GM23248 (cell line): ENCODE measurements around the gene MCEMP1. TPM values are rescaled to one million over a fixed set of nuclear protein-coding genes. Genes with fewer than 3 reads are reported as not detected.

Experiments used
- DNase-seq: peaks from one replicate; pipeline ENCODE4 v3.0.0-alpha.2; 2015
- H2AFZ ChIP-seq: fragments of 200-600 bp; sonication (generic); 2 replicates; pipeline ENCODE4 v1.6.1; 2016; ENCODE audit warnings: antibody characterized with exemption
- H3F3A ChIP-seq: fragments of 200-600 bp; sonication (generic); 2 replicates; pipeline ENCODE4 v1.6.1; 2016; ENCODE audit warnings: mild to moderate bottlenecking, antibody characterized with exemption, mixed run types; ENCODE audit not compliant: insufficient read depth
- H3K27ac ChIP-seq: fragments of 200-600 bp; sonication (generic); 2 replicates; pipeline ENCODE4 v1.5.1; 2016; ENCODE audit warnings: mild to moderate bottlenecking
- H3K27me3 ChIP-seq: fragments of 200-600 bp; sonication (generic); replicated peaks from 2 replicates; pipeline ENCODE4 v1.6.1; 2016; ENCODE audit warnings: mild to moderate bottlenecking; ENCODE audit not compliant: insufficient read depth
- H3K36me3 ChIP-seq: fragments of 200-600 bp; sonication (generic); 2 replicates; pipeline ENCODE4 v1.6.1; 2016; ENCODE audit warnings: low read depth, mild to moderate bottlenecking
- H3K4me1 ChIP-seq: fragments of 200-600 bp; sonication (generic); 2 replicates; pipeline ENCODE4 v1.6.1; 2016; ENCODE audit warnings: mild to moderate bottlenecking; ENCODE audit not compliant: insufficient read depth
- H3K4me2 ChIP-seq: fragments of 200-600 bp; sonication (generic); one replicate; pipeline ENCODE4 v1.6.1; 2016; ENCODE audit warnings: mild to moderate bottlenecking; ENCODE audit not compliant: unreplicated experiment
- H3K4me3 ChIP-seq: fragments of 200-600 bp; sonication (generic); 2 replicates; pipeline ENCODE4 v1.5.1; 2016; ENCODE audit warnings: mild to moderate bottlenecking
- H3K79me2 ChIP-seq: fragments of 200-600 bp; sonication (generic); 2 replicates; pipeline ENCODE4 v1.6.1; 2016; ENCODE audit warnings: mild to moderate bottlenecking; ENCODE audit not compliant: insufficient read depth
- H3K9ac ChIP-seq: fragments of 200-600 bp; sonication (generic); 2 replicates; pipeline ENCODE4 v1.6.1; 2016; ENCODE audit warnings: mild to moderate bottlenecking
- H3K9me2 ChIP-seq: fragments of 200-600 bp; sonication (generic); 2 replicates; pipeline ENCODE4 v1.6.1; 2016; ENCODE audit warnings: mixed run types, mild to moderate bottlenecking, moderate library complexity; ENCODE audit not compliant: insufficient read depth
- H3K9me3 ChIP-seq: fragments of 200-600 bp; sonication (generic); one replicate; pipeline ENCODE4 v1.6.1; 2017; ENCODE audit warnings: low read depth
- H4K20me1 ChIP-seq: fragments of 200-600 bp; sonication (generic); 2 replicates; pipeline ENCODE4 v1.6.0; 2016; ENCODE audit not compliant: insufficient read depth
- EZH2 ChIP-seq: fragments of 200-600 bp; sonication (generic); IDR thresholded peaks from 2 replicates; pipeline ENCODE4 v1.6.1; 2018; ENCODE audit warnings: antibody characterized with exemption, mild to moderate bottlenecking; ENCODE audit not compliant: insufficient read depth, poor library complexity, severe bottlenecking
- EZH2phosphoT487 ChIP-seq: fragments of 200-600 bp; sonication (generic); IDR thresholded peaks from 2 replicates; pipeline ENCODE4 v1.6.1; 2018; ENCODE audit warnings: antibody characterized with exemption, moderate library complexity, mild to moderate bottlenecking, low read depth; ENCODE audit not compliant: insufficient read depth
- WGBS, 2 experiments: methylation state at CpG; one replicate each; pipeline ENCODE4 v1.1.6; 2015 to 2017; ENCODE audit warnings: low lambda C conversion rate in 2 of 2, low coverage in 1 of 2; ENCODE audit errors: missing lambda C conversion rate in 2 of 2; 5-methylcytosine and 5-hydroxymethylcytosine counted together
- in situ Hi-C: fragments of 300-500 bp; cut with MboI; formaldehyde crosslinking; loops from 2 replicates; pipeline ENCODE4 v1.15.0; 2020
- polyA plus RNA-seq: library from polyadenylated mRNA; unstranded; fragments of >200 nt; fragmentation: Nextera tagmentation; extraction: Ambion mirVana; gene quantifications from 2 replicates; pipeline ENCODE4 v1.2.1, GENCODE V29; 2016
- total RNA-seq: library from RNA; depleted of rRNA; stranded (reverse); fragments of >200 nt; shearing (Covaris generic); gene quantifications from 2 replicates; pipeline ENCODE4 v1.2.3, GENCODE V29; 2014

The MCEMP1 gene
- total and polyA plus RNA-seq, 2 experiments from 2014 or later: not detected

DNA sequence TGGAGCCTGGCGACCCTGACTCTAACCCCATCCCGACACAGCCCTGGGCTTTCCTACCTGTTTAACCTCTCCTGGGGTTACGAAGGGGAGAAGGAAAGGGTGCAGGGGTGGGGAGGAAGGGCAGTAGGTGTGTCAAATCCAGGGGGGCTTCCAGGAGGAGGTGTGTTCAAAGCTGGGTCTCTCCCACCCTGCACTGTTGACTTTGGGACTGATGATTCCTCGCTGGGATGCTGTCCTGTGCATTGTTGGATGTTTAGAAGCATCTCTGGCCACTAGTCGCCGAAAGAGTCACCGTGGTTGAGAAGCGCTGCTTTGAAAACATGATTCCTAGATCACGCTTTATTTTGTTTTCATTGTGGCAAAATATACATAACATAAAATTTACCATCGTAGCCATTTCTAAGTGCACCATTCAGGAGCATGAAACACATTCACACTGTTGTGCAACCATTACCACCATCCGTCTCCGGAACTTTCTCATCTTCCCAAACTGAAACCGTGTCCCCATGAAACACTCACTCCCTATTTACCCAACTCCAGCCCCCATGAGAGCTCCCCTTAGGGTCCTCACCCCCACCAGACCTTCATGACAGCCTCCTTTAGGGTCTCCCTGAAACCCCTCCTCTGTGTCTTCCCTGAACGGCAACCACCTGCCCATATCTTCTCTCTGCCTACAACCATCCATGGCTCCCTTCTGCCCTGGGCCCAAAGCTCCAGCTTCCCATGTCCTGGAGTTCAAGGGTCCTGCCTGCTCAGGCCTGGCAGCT lies 29.5 kb downstream of the MCEMP1 start:
- Histone ChIP-seq H4K20me1 (no peaks in the 10 kb centered on the region), H3K36me3 (no peaks in the 10 kb centered on the region), H3K9ac (no peak overlapping the region), H3K9me2 (no peaks in the 10 kb centered on the region), H3K4me2 (no peak overlapping the region), H3K79me2 (no peaks in the 10 kb centered on the region), H3K27me3 (no peaks in the 10 kb centered on the region), H3K4me3 (no peak overlapping the region), H3F3A (no peaks in the 10 kb centered on the region), H3K4me1 (no peaks in the 10 kb centered on the region), H2AFZ (no peak overlapping the region), H3K27ac (no peak overlapping the region), H3K9me3 (no peaks in the 10 kb centered on the region)
- TF ChIP-seq EZH2: no peak
- no peak for TF ChIP-seq EZH2phosphoT487
- 66 to 68% methylated on average over 14 of the region's 14 CpGs for WGBS, 2 experiments
- no peak for DNase-seq
- in situ Hi-C loops: no loop called here

DNA sequence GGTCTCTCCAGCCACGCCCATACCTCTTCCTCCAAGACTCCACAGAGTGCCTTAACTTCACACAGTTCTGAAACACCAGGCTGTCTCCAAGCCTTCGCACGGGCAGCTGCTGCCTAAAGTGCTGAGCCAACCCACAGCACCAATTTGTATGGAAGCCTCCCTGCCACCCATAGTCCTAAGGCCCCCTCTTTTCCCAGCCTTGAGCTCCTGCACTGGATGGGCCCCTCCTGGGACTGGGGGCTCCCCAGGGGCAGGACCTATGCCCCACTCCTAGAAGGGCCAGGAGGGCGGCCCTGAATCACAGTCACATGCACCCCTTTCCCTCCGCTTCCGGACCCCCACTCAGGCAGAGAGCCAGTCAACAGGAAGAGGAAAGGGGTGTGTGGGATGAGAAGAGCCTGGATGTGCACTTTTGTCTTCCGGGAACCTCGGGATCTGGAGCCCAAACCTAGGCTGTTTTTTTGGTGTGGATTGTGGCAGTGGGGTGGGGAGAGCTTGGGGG lies 30.1 kb downstream of the MCEMP1 start:
- H3K79me2 ChIP-seq: no peaks in the 10 kb centered on the region
- H3F3A ChIP-seq: no peaks in the 10 kb centered on the region
- H3K9ac ChIP-seq: no peak overlapping the region
- no peaks in the 10 kb centered on the region for H3K36me3 ChIP-seq
- H3K27me3 ChIP-seq: no peaks in the 10 kb centered on the region
- no peak for TF ChIP-seq EZH2
- no peaks in the 10 kb centered on the region for H3K9me3 ChIP-seq
- WGBS, 2 experiments: 42 to 45% methylated on average over 8 of the region's 8 CpGs
- no peaks in the 10 kb centered on the region for H3K4me1 ChIP-seq
- H3K4me2 ChIP-seq: no peak overlapping the region
- H4K20me1 ChIP-seq: no peaks in the 10 kb centered on the region
- no peak overlapping the region for H2AFZ ChIP-seq
- no peak for DNase-seq
- no peaks in the 10 kb centered on the region for H3K9me2 ChIP-seq
- H3K4me3 ChIP-seq: no peak overlapping the region
- no peak overlapping the region for H3K27ac ChIP-seq
- in situ Hi-C loops: no loop called here

DNA sequence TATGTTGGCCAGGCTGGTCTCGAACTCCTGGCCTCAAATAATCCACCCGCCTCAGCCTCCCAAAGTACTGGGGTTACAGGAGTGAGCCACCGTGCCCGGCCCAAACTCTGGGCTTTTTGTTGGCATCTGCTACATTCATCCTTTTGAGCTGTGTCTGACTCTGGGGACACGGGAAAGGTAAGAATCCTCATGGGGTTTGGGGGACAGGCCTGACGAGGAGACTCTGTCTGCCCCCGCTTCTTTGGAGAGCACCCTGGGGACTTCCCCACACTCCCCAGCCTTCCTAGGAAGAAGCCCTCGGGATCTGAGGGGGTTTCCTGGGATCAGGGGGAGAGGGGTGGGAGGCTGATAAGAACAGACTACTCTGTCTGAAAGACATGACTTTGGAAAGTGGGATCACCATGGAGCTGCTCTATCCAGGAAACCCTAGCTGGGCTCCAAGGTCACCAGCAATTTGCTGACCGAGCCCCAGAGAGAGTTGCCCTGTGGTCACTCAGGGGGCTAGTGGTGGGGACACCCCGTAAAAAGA lies 33.1 kb downstream of the MCEMP1 start:
- Histone ChIP-seq H3K79me2 (no peaks in the 10 kb centered on the region), H3K27me3 (no peaks in the 10 kb centered on the region; the same call in 1 of the 2 replicates), H3K4me3 (no peak overlapping the region), H3K27ac (no peak overlapping the region), H2AFZ (no peak overlapping the region), H3K9ac (no peak overlapping the region), H3K9me2 (no peaks in the 10 kb centered on the region), H3K4me1 (no peaks in the 10 kb centered on the region), H3K4me2 (no peak overlapping the region), H4K20me1 (no peaks in the 10 kb centered on the region), H3K36me3 (no peaks in the 10 kb centered on the region), H3K9me3 (no peaks in the 10 kb centered on the region), H3F3A (no peaks in the 10 kb centered on the region)
- DNase-seq: no peak
- 38 to 54% methylated on average over 7 to 10 of the region's 10 CpGs for WGBS, 2 experiments
- in situ Hi-C loops: no loop called here
- TF ChIP-seq EZH2: no peak
- no peak for TF ChIP-seq EZH2phosphoT487

DNA sequence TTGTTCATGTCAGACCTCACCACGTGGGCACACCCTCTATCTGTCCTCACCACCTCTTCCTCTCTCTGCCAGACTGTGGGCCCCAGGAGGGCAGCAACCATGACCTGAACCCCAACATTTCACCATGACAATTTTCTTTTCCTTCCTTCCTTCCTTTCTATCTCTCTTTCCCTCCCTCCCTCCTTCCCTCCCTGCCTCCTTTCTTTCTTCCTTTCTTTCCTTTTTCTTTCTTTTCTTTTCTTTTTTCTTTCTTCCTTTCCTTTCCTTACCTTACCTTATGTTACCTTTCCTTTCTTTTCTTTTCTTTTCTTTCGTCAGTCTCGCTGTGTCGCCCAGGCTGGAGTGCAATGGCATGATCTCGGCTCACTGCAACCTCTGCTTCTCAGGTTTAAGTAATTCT lies 33.7 kb downstream of the MCEMP1 start:
- Histone ChIP-seq H4K20me1 (no peaks in the 10 kb centered on the region), H3F3A (no peaks in the 10 kb centered on the region), H3K9me2 (no peaks in the 10 kb centered on the region), H3K27ac (no peak overlapping the region), H3K9me3 (no peaks in the 10 kb centered on the region), H3K4me3 (no peak overlapping the region), H3K36me3 (no peaks in the 10 kb centered on the region), H3K27me3 (no peaks in the 10 kb centered on the region; the same call in 1 of the 2 replicates), H3K4me2 (no peak overlapping the region), H3K9ac (no peak overlapping the region), H2AFZ (no peak overlapping the region), H3K79me2 (no peaks in the 10 kb centered on the region), H3K4me1 (no peaks in the 10 kb centered on the region)
- no peak for TF ChIP-seq EZH2phosphoT487
- TF ChIP-seq EZH2: no peak
- DNase-seq: no peak
- in situ Hi-C loops: no loop called here
- WGBS, 2 experiments: 65% methylated on average over 5 of the region's 5 CpGs
